GM18511 (cell line): ENCODE results near the gene FBRS.

Source experiments
- ATAC-seq: cut with Tn5 transposase; IDR thresholded peaks from one replicate; pipeline ENCODE4 v1.9.1; 2021; ENCODE audit warnings: mild to moderate bottlenecking, moderate library complexity; ENCODE audit not compliant: unreplicated experiment

The FBRS gene

GRCh38 chr16:30641378-30641982 is 16.8 kb upstream of the FBRS start:
- no peak for ATAC-seq

DNA sequence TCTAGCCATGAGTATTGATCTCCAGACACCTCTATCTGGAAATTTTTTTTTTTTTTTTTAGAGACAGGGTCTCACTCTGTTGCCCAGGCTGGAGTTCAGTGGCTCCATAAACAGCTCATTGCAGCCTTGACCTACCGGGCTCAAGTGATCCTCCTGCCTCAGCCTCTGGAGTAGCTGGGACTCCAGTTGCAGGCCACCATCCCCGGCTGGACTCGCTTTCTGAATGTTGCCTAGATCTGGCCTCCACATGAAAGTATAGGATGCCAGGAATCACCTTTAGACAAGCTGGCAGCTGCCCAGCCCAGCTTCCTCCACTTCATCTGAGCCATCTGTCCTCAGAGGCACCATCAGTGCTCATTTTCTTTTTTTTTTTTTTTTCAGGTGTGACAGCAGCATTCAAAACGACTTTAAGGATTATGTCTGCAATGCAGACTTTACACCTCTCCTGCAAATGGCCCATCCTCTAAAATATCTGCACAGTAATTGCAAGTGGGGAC is 13.8 kb upstream of the FBRS start:
- no peak for ATAC-seq

DNA sequence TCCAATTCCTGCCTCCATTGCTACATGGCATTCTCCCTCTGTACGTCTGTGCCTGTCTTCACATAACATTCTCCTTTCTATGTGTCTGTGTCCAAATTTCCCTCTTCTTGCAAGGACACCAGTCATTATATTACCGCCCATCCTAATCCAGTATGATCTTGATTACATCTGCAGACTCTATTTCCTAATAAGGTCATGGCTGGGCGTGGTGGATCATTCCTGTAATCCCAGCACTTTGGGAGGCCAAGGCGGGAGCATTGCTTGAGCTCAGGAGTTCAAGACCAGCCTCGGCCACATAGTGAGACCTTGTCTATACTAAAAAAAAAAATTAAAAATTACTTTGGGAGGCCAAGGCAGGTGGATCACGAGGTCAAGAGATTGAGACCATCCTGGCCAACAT is 12.5 kb upstream of the FBRS start:
- ATAC-seq = no peak

- no peak for ATAC-seq
Measured at GRCh38 chr16:30647274-30647571, 11.0 kb upstream of the FBRS start.

DNA sequence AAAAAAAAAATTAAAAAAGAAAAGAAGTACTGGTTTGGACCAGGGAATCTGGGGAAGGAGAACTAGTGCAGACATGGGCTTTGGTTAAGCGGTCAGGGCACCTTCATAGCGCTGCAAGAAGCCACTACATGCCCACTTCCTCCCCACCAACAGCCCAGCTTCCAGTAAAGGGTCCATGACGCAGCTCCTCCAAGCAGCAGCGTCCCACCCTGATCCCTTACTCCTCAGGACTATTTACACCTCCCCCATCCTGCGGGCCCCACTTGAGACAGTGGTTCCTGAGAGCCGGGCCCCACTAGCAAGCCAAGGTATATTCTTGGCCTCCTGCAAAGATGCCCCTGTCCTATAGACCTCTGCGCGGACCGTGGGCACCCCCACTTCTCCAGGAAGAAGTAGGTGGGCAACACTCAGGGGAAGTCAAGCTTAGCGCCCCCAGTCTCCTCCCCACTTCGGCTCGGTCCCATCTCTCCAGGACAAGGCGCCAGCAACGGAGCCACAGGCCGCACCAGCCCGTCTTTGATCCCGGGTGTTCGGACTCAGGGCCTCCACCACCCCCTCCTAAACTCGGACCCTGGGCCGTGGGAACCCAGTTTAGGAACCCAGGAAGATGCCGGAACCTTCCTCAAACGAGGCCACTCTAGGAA is 8.4 kb upstream of the FBRS start:
- peak; percentile 15 for ATAC-seq

- peak; percentile 72 for ATAC-seq
Measured at GRCh38 chr16:30650369-30651123, 7.7 kb upstream of the FBRS start, which contains the start of gene PRR14. TSS of gene PRR14 (plus strand) at chr16:30650960. CDS start at chr16:30651646, 686 bp downstream.

DNA sequence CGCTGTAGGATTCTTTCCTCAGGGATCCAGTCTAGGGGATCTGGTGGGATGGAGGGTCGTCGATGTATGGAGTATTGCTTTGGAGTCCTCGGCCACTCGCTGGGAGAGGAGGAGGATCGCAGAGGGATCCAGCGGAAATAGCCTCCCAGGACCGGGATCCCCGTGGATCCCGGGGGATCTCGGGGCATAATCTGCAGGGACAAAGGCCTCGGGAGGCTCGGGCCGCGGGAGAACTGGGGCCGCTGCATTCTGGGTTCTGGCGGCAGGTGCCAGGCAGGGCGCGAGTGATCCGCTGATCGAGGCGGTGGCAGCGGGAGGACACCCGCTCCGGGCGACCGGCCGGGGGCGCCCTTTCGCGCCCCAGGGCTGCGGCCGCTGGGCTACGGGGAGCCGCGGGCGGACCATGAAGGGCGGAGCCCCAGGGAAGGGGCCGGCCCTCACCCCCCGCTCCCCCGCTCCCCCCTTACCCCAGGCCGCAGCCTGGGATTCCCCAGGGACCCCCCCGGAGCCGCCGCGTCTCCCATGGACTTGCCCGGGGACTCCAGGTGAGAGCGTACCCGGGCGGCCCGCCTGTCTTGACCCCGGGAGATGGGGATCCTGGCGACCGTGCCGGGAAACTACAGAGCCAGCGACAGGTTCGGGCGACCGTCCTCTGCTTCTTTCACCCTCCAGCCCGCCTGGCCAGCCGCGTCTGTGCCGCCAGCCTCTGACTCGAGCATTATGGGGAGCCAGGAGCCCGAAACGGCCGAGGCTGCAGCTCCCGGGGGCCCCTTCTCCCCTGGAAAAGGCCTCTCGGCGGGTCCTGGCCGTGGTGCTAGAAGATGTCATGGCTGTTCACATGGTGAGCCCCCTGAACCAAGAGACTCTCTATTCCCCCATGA is 6.9 kb upstream of the FBRS start:
- peak; percentile 61 for ATAC-seq

DNA sequence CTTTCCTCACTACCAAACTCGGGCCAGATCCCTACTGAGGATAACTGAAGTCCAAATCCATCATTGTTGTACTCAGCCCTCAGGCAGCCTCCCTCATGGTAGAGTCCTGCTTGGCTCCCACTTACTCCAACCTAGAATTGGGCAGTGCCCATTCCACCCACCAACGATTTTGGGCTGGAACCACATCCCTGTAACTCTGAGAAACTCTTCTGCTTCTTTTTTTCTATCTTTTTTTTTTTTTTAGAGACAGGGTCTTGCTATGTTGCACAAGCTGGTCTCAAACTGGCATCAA is 6.3 kb upstream of the FBRS start:
- no peak for ATAC-seq

DNA sequence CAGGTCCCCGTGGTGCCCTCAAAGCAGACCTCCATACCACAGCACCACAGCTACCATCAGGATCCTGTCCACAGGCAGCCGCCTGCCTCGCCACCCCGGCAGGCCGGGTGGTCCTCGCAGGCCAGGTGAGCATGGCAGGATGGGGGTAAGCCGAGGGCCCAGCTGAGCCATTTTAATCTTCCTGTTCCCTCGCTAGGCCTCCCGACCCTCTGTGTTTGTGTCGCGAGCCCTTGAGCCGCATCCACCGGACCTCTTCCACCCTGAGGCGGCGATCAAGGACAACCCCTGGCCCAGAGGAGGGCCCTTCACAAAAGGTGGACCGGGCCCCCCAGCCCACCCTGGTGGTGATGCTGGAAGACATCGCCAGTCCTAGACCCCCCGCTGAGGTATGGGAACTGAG is 5.5 kb upstream of the FBRS start:
- no peak for ATAC-seq

DNA sequence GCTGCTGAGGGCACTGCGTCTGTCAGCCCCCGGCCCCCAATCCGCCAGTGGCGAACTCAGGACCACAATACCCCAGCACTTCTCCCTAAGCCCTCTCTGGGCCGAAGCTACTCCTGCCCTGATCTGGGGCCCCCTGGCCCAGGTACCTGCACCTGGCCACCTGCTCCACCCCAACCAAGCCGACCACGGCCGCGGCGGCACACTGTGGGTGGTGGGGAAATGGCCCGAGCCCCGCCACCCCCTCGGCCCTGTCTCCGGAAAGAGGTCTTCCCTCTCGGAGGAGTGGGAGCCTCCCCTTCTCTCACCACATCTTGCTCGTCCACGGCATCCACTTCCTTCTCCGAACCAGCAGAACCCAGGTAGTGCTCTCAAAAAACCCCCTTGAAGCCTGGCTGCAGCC is 3.4 kb upstream of the FBRS start:
- ATAC-seq = no peak

DNA sequence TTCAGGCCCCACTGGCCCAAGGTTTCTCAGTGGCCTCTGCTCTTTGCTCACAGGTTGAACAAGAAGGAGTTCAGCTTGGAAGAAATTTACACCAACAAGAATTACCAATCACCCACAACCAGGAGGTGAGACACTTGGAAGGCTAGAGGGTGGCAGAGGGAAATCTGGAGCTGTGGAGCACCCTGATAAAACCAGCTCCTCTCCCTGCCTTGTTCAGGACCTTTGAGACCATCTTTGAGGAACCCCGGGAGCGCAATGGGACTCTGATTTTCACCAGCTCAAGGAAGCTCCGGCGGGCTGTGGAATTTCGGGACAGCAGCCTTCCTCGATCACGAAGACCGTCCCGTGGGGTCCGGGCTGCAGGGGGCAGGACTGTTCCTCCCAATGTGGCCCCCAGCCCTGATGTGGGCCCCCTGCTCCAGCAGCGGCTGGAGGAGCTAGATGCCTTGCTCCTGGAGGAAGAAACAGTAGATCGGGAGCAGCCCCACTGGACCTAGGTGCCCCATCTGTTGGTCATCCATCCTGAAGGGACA is 2.4 kb upstream of the FBRS start:
- ATAC-seq = no peak

DNA sequence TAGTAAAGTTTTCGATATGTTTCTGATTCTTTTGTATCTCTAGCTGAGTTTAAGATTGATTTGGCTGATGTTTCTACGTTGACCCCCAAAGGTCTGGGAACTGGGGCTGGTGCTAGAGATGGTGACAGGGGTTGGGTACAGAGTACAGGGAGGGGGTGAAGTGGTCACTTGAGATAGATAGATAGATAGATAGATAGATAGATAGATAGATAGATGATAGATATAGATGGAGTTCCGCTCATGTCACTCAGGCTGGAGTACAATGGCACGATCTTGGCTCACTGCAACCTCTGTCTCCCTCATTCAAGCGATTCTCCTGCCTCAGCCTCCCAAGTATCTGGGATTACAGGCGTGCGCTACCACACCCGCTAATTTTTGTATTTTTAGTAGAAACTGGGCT is 1.8 kb upstream of the FBRS start:
- no peak for ATAC-seq

GRCh38 chr16:30656974-30657865 is 1.0 kb upstream of the FBRS start:
- ATAC-seq = no peak

- peak; percentile 34 for ATAC-seq
Measured at GRCh38 chr16:30658731-30659506, 688 bp downstream of the FBRS start.

DNA sequence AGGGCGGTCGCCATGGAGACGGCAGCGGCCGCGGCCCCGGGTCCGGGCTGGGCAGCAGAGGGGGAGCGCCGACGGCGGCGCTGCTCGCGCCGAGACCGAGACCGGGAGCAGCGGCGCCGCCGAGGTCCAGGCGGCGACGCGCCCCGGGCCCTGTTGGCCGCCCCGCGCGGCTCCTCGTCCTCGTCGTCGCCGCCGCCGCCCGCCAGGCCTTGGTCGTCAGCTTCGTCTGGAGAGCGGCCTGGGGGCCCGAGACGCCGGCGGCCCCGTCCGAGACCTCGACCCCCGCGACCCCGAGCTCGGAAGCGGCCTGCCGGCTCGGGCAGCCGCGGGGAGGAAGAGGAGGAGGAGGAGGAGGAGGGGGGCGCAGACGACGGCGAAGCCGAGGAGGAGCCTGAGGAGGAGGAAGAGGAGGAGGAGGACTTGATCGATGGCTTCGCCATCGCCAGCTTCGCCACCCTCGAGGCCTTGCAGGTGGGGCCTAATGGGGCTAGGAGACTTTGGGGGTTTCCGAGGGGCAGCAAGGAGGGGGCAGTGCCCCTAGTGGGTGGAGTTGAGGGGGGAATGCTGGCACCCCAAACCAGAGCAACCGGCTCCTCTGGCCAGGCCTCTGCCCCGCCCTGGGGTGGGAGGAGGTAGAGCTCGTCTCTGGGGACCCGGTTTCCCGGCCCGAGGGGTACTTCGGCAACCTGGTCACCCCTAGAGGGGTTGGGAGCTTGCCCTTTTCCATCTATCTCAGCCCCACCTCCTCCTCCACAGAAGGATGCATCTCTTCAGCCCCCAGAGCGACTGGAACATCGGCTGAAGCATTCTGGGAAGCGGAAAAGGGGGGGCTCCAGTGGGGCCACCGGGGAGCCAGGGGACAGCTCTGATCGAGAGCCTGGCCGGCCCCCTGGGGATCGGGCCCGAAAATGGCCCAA is 1.5 kb downstream of the FBRS start:
- ATAC-seq = no peak

DNA sequence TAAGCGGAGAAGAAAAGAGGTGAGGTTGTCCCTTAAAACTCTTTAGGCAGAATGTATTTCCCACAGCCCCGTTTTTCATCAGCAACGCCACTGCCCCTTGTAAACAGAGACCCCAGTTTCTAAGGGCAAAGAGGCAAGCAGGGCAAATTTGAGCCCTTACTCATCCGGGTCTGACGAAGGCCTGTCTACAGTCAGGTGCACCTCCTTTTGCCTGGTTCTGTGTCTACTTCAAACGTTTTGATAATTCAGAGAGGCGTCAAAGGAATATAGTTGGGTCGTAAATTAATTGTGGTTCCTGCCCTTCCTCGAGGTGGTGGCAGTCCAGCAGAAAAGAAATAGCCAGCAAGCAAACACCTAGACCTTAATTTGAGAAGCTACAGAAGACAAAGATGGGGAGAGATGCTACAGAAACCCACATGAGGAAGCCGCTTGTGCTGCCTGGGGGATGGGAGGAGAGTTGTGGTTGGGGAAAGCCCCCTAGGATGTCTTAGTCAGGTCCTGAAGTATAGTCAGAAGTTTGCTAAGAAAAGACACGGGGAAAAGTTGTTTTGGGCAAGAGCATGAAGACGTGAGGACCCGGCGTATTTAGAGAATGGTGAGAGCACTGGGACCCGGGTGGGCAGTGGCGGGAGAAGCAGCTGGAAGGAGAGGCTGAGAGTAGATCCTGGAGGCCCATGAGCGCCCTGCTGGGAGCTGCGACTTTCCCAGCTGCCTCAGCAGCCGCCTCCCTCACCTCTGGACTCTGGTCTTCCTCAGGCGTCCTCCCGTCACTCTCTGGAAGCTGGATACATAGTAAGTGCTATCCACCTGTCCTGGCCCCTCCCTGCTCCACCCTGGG is 2.4 kb downstream of the FBRS start:
- ATAC-seq = no peak

GRCh38 chr16:30662449-30662848 is 4.2 kb downstream of the FBRS start:
- no peak for ATAC-seq
